Coronary artery (tissue), 2 donors: ENCODE results near the gene ACMSD.
"Not testable (repeated sequence)": the region's sequence is repeated elsewhere in the genome, so short reads cannot be mapped to it uniquely, and the experiment has no call there.

Source experiments
- DNase-seq: peaks from one replicate; pipeline ENCODE4 v3.0.0-alpha.2; 2017; ENCODE audit warnings: low spot score
- H3K27ac ChIP-seq, 2 donors: fragments of 200-600 bp; sonication (generic); one replicate each; pipeline ENCODE4 v1.5.1; 2016 to 2019
- H3K4me3 ChIP-seq: fragments of 200-600 bp; sonication (generic); 2 replicates; pipeline ENCODE4 v1.5.1; 2016; ENCODE audit warnings: mild to moderate bottlenecking, moderate library complexity
- CTCF ChIP-seq: fragments of 200-600 bp; sonication (generic); IDR thresholded peaks from one replicate; pipeline ENCODE4 v1.5.1; 2019; ENCODE audit warnings: antibody characterized with exemption

ACMSD gene

GRCh38 chr2:134882773-134883172 lies 44.4 kb downstream of the ACMSD start:
- no peak for TF ChIP-seq CTCF
- no peak overlapping the region for H3K27ac ChIP-seq
- no peak for DNase-seq
- H3K4me3 ChIP-seq = no peak overlapping the region

DNA sequence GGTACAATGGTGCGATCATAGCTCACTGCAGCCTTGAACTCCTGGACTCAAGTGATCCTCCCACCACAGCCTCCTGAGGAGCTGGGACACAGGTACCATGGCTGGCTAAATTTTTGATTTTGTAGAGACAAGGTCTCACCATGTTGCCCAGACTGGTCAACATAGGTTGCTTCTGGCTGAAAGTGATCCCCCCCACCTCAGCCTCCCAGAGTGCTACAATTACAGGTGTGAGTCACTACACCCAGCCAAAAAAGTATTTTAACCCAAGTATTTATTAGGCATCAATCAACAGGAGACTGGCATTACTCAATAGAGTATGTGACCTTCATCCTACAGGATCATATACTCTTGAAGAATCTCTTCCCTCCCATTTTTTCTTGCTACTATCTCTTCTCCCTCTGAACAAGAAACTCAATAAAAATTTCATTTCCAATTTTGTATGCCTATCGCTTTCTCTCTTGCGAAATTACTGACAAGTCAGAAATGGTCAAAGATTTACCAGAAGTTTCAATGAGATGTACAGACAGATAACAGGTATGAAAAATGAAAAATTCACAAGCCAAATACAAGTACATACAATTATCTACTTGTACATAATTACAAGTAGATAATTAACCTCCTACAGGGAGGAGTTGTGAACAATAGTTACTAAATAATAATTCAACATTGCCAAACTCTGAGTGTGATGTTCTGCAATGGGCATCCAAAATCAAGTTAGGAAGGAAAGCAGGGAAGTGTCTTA lies 45.3 kb downstream of the ACMSD start:
- no peak overlapping the region for H3K27ac ChIP-seq
- TF ChIP-seq CTCF = no peak
- no peak for DNase-seq
- no peak overlapping the region for H3K4me3 ChIP-seq

DNA sequence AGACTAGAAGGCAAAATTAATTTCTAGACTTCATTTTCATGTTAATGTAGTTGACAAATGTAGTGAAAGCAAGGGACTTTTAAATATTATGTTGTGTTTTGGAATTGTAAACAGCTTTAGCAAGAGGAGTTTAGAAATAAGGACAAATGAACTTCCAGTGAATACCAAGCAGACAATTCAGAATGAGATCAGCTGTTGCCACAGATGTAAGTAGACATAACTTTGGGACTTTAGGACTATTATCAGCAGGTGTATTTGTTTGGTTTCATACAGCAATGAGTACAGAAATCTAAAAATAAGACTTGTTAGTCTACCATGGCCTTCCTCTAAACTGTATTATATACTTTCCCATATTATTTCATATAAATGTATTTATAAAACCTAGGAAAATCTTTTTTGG lies 46.0 kb downstream of the ACMSD start:
- H3K4me3 ChIP-seq = no peak overlapping the region
- no peak for DNase-seq
- no peak overlapping the region for H3K27ac ChIP-seq
- no peak for TF ChIP-seq CTCF

GRCh38 chr2:134892282-134893035 lies 54.0 kb downstream of the ACMSD start:
- Histone ChIP-seq H3K27ac (no peak overlapping the region), H3K4me3 (no peak overlapping the region)
- TF ChIP-seq CTCF = no peak
- DNase-seq = no peak

DNA sequence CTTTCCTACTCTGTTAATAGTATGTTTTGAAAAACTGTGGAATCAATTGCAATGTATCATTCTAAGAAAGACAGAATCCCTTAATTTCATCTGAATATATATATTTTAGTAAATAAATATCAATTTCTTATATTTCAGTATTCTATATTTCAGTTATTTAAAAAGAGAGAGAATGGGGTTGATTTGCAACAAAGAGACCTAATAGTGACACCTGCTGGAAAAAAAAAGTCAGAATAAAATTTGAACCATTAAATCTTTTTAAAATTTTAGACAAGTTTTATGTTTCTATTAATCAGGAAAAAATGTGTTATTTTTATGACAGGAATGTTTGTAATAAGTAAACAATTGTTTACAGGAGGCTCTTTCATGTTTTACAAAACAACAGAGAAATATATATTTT lies 59.5 kb downstream of the ACMSD start:
- no peak for DNase-seq
- Histone ChIP-seq H3K4me3 (no peak overlapping the region), H3K27ac (no peak overlapping the region)
- TF ChIP-seq CTCF = no peak

DNA sequence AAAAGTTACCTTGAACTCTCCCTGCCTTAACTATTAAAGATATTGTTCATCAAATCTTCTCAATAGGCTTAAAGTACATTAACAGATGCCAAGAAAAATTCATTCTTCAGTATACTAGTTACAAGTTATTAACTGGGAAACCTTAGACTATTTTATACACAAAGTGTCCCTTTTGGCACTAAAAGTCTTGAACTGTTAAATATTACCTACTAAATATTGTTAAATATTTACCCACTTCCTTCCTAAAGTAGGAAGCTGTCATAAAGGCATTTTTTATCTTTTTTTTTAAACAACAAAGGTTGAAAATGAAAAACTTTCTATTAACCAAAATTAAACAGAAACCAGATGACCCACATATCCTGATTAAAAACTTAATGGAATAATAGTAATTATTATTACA lies 60.8 kb downstream of the ACMSD start:
- Histone ChIP-seq H3K4me3 (no peak overlapping the region), H3K27ac (no peak overlapping the region)
- DNase-seq = no peak
- TF ChIP-seq CTCF = no peak

GRCh38 chr2:134900151-134900550 lies 61.7 kb downstream of the ACMSD start:
- no peak for TF ChIP-seq CTCF
- H3K27ac ChIP-seq = no peak overlapping the region
- no peak for DNase-seq
- H3K4me3 ChIP-seq = no peak overlapping the region

- H3K4me3 ChIP-seq, H3K27ac ChIP-seq, DNase-seq: not testable (repeated sequence)
These were observed 65.3 kb downstream of the ACMSD start for GRCh38 chr2:134903701-134904100.
